ENCODE measurements around the gene COX7A1.
A peak's percentile ranks its signal among the peaks of the same experiment; 100 is the strongest.
"Not testable (repeated sequence)": the region's sequence is repeated elsewhere in the genome, so short reads cannot be mapped to it uniquely, and the experiment has no call there.

Gene COX7A1

DNA sequence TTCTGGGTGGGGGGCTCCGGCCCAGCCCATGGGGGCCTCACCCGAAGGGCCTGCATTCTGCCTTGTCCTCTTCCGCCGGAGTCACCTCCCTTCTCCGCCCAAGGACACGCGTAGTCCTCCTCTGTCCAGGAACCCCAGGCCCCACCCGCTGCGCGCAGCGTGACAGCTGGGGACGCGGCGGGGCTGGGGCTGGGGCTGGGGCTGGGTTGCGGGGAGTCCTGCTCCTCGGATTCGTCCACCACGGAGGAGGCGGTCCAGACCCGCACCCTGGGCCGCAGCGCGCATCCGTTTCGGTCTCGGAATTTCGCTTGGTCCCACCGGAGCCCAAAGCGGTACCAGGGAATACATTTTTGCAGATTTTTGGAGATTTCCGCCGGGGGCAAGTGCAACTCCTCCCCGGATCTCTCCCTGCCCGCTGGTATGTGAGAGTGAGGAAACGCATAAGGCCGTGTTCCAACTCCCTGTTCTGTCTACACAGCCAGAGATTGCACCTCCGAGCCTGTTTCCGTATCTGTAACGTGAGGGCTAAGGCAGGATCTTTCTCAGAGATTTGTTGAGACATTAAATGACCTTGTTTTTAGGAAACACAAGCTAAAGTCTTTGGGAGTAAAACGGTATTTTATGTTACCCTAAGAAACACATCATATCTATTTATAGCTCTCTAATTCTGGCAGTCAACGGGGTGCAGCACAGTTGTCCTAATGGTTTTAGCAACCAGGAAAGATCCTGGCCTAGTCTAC, at the start of gene COX7A1:
COX7A1 (minus strand) TSS at position 96 of the 740 bp plus-strand sequence; CDS start at position 56, 40 bp downstream.
- H3K4me3 ChIP-seq (replicated peaks in 1 of 2; ENCODE audit: low read depth in 2 of 2, low read length in 2 of 2), result peak within 1 kb of the TSS; percentile 51 to 64
- TF ChIP-seq, protein P1, sequence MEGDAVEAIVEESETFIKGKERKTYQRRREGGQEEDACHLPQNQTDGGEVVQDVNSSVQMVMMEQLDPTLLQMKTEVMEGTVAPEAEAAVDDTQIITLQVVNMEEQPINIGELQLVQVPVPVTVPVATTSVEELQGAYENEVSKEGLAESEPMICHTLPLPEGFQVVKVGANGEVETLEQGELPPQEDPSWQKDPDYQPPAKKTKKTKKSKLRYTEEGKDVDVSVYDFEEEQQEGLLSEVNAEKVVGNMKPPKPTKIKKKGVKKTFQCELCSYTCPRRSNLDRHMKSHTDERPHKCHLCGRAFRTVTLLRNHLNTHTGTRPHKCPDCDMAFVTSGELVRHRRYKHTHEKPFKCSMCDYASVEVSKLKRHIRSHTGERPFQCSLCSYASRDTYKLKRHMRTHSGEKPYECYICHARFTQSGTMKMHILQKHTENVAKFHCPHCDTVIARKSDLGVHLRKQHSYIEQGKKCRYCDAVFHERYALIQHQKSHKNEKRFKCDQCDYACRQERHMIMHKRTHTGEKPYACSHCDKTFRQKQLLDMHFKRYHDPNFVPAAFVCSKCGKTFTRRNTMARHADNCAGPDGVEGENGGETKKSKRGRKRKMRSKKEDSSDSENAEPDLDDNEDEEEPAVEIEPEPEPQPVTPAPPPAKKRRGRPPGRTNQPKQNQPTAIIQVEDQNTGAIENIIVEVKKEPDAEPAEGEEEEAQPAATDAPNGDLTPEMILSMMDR (IDR thresholded peaks at IDR 0.05; ENCODE audit: low read depth, low read length), result no peak
- peak; percentile 70 for DNase-seq (ENCODE audit: low read depth in 2 of 2)

DNA sequence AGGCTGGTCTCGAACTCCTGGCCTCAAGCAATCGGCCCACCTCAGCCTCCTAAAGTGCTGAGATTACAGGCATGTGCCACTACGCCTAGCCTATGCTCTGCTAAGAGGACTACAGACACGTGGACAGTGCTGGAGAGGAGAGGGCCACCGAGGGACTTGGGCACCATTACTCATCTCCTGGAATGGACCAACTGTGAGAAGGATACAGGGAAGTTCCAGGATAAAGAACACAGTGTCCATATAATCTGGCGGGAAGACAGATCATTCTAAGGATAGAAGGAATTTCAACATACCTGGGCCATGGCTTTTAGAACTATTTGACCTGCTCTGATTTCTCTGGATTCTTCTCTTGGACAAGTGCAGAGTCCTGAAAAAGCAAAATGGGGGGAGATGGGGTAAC, 49.4 kb upstream of the COX7A1 start:
- no peak overlapping the region for H3K4me3 ChIP-seq (replicated peaks in 1 of 2; ENCODE audit: low read depth in 2 of 2, low read length in 2 of 2)
- no peak for DNase-seq (ENCODE audit: low read depth in 2 of 2)
- TF ChIP-seq, protein P1 (IDR thresholded peaks at IDR 0.05; ENCODE audit: low read depth, low read length), result no peak

DNA sequence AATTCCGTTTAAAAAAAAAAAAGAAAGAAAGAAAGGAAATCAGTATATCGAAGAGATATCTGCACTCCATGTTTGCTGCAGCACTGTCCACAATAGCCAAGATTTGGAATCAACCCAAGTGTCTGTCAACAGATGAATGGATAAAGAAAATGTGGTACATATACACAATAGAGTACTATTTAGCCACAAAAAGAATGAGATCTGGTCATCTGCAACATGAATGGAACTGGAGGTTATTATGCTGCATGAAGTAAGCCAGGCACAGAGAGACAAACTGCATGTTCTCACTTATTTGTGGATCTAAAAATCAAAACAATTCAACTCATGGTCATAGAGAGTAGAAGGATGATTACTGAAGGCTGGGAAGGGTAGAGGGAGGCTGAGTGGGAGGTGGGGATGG, 45.9 kb upstream of the COX7A1 start:
- TF ChIP-seq, protein P1 (IDR thresholded peaks at IDR 0.05; ENCODE audit: low read depth, low read length), result no peak
- H3K4me3 ChIP-seq (replicated peaks in 1 of 2; ENCODE audit: low read depth in 2 of 2, low read length in 2 of 2), result no peak overlapping the region
- no peak for DNase-seq (ENCODE audit: low read depth in 2 of 2)

DNA sequence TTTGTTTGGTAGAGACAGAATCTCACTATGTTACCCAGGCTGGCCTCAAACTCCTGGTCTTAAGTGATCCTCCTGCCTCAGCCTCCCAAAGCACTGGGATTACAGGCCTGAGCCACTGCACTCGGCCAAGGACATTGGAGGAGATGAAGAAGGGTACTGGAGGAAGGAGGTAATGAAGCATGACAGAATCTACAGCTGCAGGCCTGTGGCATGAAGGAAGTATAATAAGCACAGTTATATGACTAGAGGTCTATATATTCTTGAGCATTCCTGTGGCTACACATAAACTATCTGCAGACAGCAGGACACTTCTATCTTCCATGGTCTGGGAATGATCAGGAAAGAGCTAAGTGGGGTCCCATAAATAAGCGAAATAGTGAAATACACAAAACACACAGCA, 44.0 kb upstream of the COX7A1 start:
- TF ChIP-seq, protein P1 (IDR thresholded peaks at IDR 0.05; ENCODE audit: low read depth, low read length), result no peak
- no peak for DNase-seq (ENCODE audit: low read depth in 2 of 2)
- no peak overlapping the region for H3K4me3 ChIP-seq (replicated peaks in 1 of 2; ENCODE audit: low read depth in 2 of 2, low read length in 2 of 2)

DNA sequence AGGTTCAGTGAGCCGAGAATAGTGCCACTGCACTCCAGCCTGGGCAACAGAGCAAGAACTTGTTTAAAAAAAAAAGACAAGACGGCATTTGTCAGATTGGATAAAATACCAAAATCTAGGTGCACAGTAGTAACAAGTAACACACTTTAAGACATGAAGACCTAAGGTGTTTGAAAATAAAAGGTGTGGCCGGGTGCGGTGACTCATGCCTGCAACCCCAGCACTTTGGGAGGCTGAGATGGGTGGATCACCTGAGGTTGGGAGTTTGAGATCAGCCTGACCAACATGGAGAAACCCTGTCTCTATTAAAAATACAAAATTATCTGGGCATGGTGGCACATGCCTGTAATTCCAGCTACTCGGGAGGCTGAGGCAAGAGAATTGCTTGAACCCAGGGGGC, 34.5 kb upstream of the COX7A1 start:
- H3K4me3 ChIP-seq (replicated peaks in 1 of 2; ENCODE audit: low read depth in 2 of 2, low read length in 2 of 2); DNase-seq (ENCODE audit: low read depth in 2 of 2): not testable (repeated sequence)

DNA sequence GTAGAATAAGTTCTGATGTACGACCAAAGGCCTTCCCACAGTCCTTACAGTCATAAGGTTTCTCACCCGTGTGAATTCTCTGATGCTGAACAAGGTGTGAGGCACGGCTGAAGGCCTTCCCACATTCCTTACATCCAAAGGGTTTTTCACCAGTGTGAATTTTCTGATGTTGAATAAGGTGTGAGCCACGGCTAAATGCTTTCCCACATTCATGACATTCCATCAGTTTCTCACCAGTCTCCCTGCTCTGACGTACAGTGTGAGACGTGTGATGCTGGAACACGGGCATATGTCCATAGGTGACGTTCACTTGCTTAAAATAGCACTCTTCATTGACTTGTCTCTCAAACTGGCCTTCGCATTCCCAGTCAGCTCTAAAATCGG, 31.0 kb upstream of the COX7A1 start:
- TF ChIP-seq, protein P1 (IDR thresholded peaks at IDR 0.05; ENCODE audit: low read depth, low read length), result no peak
- no peak for DNase-seq (ENCODE audit: low read depth in 2 of 2)
- H3K4me3 ChIP-seq (replicated peaks in 1 of 2; ENCODE audit: low read depth in 2 of 2, low read length in 2 of 2), result no peak overlapping the region

DNA sequence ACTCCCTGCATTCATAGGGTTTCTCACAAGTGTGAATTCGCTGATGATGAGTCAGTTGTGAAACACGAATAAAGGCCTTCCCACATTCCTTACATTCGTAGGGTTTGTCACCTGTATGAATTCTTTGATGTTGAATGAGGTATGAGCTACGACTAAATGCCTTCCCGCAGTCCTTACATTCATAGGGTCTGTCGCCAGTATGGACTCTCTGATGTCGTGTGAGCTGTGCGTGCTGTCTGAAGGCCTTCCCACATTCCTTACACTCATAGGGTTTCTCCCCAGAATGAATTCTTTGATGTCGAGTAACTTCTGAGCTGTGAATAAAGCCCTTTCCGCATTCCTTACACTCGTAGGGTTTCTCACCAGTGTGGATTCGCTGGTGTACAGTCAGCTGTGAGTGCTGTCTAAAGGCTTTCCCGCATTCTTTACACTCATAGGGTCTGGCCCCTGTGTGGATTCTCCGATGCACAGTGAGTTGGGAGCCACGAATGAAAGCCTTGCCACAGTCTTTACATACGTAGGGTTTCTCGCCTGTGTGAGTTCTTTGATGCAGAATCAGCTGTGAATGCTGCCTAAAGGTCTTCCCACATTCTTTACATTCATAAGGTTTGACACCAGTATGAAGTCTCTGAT, 30.5 kb upstream of the COX7A1 start:
- TF ChIP-seq, protein P1 (IDR thresholded peaks at IDR 0.05; ENCODE audit: low read depth, low read length), result no peak
- peak; percentile 5 to 39 for DNase-seq (ENCODE audit: low read depth in 2 of 2)
- H3K4me3 ChIP-seq (replicated peaks in 1 of 2; ENCODE audit: low read depth in 2 of 2, low read length in 2 of 2), result no peak overlapping the region

DNA sequence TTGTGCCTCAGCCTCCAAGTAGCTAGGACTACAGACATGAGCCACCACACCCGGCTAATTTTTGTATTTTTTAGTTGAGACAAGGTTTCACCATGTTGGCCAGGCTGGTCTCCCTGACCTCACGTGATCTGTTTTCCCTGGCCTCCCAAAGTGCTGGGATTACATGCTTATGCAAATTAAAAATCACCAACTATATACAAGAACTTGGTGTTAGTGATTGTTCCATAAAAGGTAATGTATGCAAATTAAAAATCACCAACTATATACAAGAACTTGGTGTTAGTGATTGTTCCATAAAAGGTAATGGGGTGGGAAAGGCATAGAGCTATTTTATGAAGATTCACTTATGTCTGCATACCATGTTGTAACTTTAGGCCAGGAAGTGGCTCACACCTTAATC, 26.8 kb upstream of the COX7A1 start:
- DNase-seq (ENCODE audit: low read depth in 2 of 2); H3K4me3 ChIP-seq (replicated peaks in 1 of 2; ENCODE audit: low read depth in 2 of 2, low read length in 2 of 2): not testable (repeated sequence)

DNA sequence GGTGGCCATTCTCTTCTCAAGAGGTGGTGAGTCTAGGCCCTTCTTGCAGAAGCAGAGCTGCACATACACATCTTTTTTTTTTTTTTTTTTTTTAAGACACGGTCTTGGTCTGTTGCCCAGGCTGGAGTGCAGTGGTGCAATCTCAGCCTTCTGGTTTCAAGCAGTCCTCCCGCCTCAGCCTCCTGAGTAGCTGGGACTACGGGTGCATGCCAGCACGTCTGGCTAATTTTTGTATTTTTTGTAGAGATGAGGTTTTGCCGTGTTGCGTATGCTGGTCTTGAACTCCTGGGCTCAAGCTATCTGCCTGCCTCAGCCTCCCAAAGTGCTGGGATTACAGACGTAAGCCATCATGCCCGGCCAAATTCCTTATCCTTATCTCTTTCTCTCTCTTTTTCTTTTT, 21.6 kb upstream of the COX7A1 start:
- not testable (repeated sequence) for DNase-seq (ENCODE audit: low read depth in 2 of 2); H3K4me3 ChIP-seq (replicated peaks in 1 of 2; ENCODE audit: low read depth in 2 of 2, low read length in 2 of 2)
